Stimulated activated CD8-positive, alpha-beta memory T cell treated with anti-CD3 and anti-CD28 coated beads, Interleukin-7, amount 100 ng/mL, for 24 hours (primary cell): Measurements from ENCODE around the gene PLXNA4.
"Not testable (repeated sequence)": the region's sequence is repeated elsewhere in the genome, so short reads cannot be mapped to it uniquely, and the experiment has no call there.

Experiments used
- DNase-seq: peaks from one replicate; pipeline ENCODE4 v3.0.0-alpha.2; 2020; ENCODE audit warnings: low read depth

The PLXNA4 gene

DNA sequence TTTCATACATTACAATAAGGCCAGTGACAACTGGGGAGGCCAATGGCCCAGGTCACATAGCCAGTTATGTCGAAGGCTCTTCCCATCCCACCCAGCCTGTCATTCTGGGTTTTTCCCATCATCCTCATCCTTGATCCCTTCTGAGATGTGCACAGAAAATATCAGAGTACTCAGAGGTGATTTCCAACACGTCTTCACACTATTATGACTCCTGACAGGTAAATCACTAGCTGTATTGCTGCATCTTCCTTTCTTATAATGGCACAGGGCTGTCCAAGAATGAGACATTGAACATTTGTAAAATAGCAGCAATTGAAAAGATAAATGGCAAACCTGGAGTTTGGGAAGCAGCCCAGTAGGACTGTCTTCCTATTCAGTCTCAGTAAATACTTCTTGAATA lies 159.9 kb downstream of the PLXNA4 start:
- no peak for DNase-seq

DNA sequence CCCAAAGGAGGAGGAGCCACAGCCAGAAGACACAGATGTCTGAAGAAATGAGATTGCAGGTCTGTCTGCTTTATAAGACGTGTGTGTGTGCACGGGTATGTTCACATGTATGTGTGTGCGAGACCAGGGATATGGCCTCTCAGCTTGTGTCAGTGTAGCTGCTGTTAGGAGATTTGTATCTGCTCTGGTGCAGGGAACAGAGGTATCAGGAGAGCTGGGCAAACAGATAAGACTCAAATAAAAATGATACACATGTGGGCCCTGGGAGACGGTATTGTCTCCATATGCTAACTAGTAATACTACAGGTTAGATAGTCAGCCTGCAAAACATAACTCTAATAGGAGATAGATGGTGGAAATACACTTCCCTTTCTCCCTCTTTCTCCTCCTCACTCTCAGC lies 161.0 kb downstream of the PLXNA4 start:
- DNase-seq: no peak

DNA sequence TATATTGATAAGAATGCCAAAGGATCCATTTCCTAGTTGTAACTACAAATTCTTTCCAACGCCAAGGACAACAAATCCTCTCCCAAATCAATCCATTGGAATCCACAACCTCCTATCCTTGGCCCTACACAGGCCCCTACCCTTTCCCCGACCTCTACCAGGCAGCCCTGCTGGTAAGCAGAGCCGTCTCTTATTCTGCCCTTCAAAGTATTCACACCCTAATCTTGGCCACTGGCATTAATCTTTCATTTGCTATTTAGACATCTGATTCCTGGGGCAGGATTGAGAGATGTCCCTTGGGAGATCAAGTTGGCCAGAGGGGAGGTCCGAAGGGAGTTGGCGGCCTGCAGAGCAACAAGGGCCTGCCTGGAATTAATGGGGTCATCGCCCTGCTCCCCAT lies 161.4 kb downstream of the PLXNA4 start:
- no peak for DNase-seq

DNA sequence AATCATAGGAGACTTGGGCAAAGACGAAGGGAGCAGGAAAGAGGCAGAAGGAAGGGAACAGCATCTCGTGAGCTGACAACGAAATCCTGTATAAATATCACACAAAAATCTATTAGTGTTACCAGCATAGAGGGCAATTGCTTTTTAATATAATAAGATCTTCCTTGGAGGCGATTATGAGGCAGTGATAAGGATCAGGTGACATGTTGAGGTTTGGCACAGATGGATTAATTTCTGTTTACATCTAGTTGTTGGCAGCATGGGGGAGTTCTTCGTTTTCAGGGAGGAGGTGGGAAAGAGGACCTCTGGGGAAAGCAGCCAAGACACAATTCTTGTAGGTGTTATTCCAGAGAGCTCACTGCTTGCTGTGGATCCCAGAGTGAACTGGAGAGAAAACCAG lies 163.8 kb downstream of the PLXNA4 start:
- DNase-seq: no peak

DNA sequence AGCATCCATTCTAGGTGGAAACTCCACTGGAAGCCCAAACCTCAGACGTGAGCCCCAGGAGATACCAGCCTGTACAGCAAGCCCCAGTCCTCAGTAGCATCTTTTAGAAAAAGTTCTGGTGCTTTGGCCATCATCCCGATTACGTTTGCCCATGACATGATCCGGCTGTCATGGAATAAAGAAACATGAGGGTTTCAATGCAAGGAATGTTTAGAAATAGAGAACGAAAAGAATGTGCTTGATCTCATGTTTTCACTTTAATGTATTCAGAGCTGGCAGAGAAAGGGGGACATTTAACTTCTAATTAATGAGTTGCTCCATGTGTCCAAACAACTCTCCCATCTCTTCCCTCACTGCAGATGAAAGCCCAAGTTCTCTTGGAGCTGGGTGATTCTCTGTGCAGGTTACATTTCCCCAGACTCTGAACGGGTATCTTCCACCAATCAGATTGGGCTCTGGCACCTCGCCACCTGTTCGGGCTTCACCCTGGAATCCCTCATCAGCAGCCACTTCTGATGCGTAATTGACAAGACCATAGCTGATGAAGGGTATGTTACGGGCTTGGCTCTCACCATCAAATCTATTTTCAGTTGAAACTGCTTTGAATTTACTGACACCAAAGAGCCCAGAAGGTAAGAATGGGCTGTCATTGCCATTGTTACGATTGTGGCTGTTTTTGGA lies 165.3 kb downstream of the PLXNA4 start:
- no peak for DNase-seq

DNA sequence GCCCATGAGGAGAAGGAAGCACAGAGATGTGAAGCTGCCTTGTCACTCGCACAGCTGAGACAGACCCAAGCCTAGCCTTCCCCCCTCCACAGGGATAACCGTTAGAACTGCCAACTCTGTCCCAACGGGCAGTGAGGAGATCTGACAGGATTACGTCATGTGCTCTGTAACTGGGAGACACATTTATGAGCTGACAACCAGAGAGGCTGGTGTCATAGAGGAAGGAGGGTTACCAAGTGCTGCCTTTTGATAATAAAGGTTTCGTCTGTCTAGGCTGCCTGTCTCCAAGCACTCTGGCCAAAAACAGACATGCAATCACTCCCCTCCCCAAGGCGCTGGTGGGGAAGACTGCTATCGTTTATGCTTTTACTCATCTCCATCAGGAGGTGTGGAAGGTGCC lies 165.9 kb downstream of the PLXNA4 start:
- no peak for DNase-seq

DNA sequence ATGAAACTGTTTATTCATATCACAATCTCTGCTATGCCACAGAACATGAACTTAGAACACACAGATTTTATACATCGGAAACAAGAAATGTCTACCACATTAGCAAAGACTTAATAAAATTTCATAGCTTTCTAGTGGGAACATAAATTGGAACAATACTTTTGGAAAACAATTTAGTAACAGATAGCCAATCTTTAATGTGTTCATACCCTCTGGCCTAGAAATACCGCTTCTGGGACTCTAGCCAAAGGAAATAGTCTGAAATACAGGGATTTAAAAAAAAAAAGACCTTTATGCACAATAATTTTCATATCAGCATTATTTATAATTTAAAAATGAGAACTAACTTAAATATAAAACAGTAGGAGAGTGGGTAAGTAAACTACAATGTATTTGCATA lies 168.5 kb downstream of the PLXNA4 start:
- no peak for DNase-seq

DNA sequence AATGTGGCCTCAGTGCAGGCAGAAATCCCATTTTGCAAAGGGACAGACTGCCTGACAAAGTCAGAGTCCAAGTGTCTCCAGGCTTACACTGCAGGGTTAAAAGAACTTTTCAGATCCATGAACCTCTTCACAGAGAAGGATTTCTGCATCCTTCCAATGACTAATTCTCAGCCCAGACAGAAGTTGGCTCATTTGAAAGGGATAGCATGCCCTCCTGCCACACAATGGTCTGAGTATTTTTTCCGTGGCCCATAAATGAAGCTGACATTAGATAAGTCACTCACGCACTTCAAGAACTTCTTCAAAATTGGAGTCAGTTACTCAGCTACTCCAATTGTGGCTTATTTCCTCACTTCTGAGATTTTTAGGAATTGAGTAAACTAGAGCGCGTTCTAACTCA lies 170.2 kb downstream of the PLXNA4 start:
- DNase-seq: no peak

DNA sequence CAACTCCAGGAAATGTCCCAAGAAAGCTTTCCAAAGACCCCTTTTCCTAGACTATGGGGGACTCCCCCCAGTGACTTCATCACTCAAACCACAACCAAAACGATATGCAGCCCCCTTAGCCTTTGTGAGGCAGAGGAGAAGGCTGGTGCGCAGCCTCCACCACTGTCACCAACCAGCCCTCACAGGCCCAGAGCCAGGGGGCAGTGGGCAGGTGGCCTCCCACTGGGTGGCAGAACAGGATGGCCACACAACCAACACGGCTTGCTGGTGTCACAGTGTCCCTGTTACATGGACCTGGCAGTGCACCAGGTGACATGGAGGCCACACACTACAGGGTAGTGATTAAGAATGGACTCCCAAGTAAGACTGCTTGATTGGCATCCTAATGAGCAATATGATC lies 172.0 kb downstream of the PLXNA4 start:
- DNase-seq: no peak

DNA sequence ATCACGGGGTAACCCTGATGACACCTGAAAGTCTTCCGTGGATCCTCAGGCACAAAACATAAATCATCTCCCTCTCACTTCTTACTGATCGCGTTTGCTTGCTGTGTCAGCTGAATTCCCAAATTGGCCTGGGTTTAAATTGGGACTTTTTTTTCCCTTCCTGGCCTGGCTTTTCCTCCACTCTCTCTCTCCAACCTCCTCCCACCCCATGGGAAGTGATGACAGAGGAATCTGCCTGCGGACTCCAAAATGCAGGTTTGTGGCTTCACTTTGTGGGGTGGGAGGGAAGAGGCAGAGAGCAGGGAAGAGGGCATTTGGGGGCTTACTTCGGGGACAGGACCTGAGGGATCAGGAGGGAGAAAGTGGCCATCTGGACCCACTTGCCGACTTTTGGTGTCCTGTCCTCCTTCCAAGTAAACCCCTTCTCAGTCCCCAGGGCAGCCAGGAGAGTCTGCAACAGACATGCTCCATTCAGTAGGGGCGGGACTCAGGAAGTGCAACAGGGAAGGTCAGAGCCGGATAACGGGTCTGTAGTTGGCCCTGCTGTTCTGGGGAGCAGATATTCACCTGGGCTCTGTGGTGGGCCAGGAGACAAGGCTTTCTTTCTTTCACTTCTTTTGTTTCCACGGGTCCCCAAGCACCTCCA lies 172.7 kb downstream of the PLXNA4 start:
- no peak for DNase-seq

DNA sequence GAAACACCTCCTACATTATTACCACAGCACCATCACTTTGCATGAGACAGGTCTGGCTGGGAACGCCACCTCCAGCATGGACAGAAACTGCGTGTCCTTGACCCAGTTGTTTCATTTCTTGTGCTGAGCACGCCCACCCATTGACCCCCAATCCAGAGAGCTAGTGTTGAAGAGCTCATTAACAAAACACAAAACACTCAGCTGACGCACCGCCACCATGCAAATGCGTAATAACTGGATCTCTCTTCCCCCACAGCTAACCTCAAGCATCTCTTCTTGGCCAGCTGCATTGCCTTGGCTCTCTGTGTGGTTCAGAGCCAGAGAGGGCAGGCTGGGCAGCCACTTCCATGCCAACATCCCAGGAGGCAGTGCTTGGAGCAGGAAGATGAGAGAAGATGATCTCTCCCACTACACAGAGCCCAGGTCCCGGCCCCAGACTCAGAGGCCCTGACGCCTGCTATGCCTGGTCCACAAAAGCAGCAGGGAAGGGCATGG lies 173.5 kb downstream of the PLXNA4 start:
- DNase-seq: no peak

DNA sequence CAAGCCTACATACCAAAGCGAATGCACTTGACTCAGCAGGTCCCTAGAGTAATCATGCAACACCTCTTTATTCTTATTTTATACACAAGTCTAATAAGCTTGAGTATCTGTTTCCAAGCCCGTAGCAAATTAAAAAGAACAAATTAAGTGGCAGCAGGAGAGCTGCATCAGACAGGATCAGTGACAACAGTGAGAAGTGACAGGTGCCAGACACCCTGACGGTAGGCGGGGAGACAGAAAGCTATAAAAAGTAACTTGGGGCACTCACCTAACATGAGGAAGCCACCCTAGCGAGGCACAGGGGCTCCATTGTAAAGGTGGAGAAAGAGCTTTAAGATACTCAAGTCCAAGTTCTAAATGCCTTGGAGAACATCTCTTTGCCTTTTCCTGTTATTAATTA lies 174.2 kb downstream of the PLXNA4 start:
- DNase-seq: no peak

DNA sequence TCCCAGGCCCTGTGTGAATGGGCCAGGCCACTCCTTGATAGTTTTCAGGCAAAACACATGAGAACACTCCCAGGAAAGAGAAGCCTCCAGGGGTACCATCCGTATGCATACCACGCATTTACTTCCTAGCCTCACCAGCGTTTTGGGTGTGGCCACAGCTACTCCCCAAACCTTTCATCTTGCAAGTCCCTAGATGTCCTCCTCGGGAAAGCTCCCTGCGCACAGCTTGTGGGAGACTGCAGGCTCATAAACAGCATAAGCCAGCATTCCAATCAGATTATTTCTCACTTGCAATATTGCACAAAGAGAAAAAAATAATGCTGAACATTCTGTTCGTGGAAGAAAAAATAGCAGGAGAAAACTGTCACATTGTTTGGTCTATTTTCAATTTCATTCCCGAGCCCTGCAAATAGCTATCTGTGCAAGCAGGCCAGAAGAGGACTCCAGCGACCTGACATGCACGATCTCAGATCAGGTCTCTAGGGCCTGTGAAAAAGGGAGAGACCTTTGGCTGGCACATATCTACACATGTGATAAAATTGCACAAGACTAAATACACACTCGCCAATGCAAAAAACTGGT lies 175.6 kb downstream of the PLXNA4 start:
- DNase-seq: no peak

DNA sequence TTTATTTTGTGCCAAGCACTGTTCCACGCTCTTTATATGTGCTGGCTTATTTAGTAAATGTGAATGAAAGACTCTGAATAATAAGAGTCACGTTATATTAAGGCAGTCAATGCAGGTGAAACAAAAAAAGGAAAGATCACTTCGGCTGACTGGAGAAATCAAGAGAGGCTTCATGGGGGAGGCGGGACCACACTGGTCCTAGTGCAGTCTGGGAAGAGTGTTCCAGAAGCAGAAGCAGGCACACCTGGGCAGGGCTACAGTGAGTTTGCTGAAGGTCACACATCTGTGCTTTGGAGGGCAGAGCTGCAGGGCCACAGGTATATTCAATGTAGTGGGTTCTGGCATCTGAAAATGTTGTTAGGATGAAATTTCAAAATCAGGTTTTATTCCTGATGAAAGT lies 176.9 kb downstream of the PLXNA4 start:
- no peak for DNase-seq

DNA sequence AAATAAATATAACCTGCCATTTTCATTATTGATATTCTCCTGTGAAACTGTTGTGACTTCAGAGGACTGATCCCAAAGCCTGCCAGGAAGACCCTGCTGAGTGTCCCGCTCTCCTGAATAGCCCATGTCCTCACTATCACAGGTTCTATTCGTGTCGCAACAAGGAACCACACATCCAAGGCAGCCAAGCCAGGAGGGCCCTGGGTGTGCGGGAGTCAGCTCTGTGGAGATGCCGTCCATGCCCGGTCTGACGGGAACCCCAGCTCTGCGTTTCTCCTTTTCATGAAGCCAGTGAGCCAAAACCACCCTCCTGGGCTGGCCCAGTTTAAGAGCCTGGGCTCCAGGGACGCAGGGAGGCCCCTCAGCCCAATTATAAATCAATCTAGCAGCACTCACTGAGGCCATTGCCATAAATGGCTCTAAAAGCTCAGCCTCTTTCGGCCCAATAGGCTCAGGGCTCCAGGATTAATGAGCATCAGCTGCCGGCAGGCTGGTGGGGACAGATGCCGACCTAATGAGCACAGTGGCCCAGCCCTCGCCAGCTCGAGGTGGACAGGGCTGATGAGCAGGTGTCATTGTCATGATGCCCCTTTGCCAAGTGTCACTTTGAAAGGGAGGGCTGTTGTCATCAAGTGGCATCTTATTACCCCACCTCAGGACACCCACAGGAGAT lies 177.9 kb downstream of the PLXNA4 start:
- no peak for DNase-seq

DNA sequence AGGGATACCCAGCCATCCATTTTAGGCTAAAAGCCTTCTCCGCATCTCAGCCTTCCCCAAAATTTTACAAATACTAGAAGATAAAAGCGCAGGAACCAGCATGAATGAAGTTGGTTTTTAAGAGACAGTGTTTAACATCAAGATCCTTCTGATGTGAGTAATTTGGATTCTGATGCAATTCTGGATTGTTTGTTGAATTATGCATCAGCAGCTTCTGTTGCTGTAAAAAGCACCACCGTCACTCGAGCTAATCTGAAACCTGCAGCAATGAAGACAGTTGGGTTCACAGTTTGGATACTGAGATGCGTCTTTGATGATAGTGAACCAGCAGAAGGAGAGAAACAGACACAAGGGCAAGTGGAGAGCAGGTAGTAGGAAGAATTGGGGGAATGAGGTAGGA lies 179.2 kb downstream of the PLXNA4 start:
- DNase-seq: no peak

DNA sequence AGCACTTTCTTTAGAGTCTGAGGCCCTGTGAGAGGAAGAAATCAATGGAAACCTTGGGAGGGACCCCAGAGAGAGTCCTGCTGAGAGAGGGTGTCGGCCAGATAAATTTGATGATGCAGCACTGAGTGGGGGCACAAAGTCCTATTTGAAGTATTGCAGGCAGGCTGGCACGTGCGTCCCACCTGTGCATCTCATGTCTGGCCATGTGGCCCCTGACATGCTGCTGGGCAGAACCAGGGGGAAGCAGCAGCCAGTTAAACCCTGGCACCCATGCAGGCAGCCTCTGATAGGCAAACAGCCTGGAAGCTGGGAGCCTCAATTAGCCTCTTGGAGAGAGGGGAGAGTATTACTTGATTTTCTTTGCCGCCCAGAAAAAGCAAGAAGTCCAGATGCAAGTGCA lies 180.9 kb downstream of the PLXNA4 start:
- no peak for DNase-seq

DNA sequence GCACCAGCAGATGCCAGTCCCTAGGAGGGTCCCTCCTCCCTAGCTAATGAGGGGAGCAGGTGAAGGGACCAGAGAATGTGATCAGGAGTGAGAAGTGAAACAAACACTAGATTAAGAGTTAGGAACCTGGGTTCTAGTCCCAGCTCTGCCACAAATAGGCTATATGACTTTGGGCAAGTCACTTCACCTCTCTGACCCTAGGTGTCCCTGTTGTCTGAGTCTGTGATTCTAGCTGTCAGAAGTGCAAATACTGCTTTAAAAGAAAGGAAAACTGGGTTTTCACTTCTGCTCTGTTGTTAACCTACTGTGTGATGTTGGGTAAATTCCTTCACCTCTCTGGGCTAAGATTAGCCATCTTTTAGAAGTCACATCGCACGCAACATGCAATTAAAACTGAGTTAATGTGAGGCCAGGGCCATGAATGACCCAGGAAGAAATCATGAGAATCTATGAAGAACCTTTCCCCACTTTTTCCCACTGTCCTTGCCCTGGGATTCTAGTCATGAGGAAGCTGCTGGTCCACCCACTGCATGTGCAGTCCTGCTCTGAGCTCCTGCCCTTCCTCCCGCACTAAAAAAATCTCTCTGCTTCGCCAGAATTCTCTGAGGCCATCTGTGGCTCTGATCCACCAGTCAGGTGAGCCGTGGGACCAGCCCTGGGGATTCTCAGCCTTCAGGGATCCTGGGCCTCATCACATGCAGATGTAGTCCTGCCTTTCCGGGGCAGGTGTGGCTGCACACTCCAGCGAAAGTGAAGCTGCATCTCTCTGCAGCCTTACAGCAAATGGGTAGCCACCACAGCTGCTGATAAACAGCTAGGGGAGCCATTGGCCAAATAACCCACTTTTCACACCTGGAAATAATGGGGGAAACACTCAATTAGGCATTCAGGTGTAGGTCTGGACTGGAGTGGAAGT lies 181.7 kb downstream of the PLXNA4 start:
- DNase-seq: no peak

DNA sequence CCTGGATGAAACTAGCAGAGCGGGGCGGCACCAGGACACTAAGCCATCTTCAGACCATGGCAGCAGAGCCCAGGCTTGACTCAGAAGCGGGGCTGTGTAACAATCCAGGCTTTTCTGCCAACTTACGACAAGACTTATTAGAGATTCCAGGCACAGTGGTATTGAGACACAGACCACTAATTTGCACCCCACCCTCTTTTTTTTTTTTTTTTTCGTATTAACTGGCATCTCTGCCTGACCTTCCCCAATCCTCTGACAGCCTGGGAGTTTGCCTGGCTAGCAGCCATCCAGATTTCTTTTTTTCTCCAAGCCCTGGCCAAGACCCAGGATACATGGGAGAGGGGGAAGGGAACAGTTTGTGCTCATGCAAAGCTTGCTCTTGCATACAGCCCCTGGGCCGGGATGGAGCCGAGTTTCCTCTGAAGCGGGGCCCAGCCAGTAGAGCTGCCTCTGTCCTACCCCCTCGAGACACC lies 182.4 kb downstream of the PLXNA4 start:
- no peak for DNase-seq

DNA sequence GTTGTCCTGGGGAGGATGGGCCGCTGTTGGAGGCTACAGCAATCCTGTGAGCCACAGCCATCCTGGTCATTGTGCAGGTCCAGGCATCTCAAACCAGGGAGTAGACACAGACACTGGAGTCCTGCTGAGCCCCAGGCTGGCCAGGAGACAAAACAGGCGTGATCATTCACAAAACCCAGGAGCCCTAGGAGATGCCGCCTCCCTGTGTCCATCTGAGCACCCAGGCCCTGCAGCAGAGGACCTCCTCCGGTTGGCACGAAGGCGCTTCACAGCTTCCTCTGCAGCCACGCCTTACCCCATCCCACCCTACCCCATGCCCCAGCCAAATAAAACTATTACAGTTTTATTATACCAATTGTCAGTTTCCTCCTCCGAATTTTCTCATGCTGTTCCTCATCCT lies 183.6 kb downstream of the PLXNA4 start:
- DNase-seq: no peak

DNA sequence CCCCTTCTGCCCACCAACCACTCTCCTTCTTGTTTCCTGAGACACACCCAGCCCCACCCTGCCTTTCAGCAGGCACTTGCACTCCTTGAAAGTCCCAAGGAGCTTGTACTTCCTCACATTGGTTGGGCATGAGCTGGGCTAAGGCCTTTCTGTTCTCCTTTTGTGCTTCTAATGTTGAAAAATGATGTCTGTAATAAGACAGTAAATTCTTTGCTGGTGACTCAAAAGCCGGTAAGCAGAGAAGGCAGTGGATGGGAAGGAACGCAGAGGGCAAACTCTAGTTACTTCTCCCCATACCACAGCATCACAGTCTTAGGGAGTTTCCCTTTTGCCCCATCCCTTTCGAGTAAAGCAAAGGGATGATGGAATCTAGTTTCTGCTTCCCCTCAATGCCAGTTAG lies 185.6 kb downstream of the PLXNA4 start:
- DNase-seq: no peak

DNA sequence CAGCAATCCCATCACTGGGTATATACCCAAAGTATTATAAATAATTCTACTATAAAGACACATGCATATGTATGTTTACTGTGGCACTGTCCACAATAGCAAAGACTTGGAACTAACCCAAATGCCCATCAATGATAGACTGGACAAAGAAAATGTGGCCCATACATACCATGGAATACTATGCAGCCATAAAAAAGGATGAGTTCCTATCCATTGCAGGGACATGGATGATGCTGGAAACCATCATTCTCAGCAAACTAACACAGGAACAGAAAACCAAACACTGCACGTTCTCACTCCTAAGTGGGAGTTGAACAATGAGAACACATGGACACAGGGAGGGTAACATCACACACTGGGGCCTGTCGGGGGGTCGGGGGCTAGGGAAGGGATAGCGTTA lies 186.2 kb downstream of the PLXNA4 start:
- not testable (repeated sequence) for DNase-seq
